ENCODE results near the gene UBXN2A.

UBXN2A gene

GRCh38 chr2:23900133-23900532 lies 40.1 kb upstream of the UBXN2A start:
- H3K4me3 ChIP-seq (ENCODE audit: low read depth, low read length), result no peak overlapping the region
- ChIA-PET CTCF (interaction anchor here (0.6 to 0.7 kb wide), 3 partner anchors 10 to 212 kb away, joined by 3 read pairs; no protein-coding TSS in a partner anchor), POLR2A (no interaction called here)
- H3K4me1 ChIP-seq (ENCODE audit: control insufficient read depth, insufficient read depth, low read length), result peaks cover 29% of the 10 kb centered on the region
- no peak for TF ChIP-seq ZNF148 (tag by site-specific recombination; IDR thresholded peaks at IDR 0.05; ENCODE audit: borderline replicate concordance)
- TF ChIP-seq ZNF354C (tag by site-specific recombination; IDR thresholded peaks at IDR 0.05; ENCODE audit: borderline replicate concordance, low read depth), result no peak
- TF ChIP-seq ZNF26 (tag by site-specific recombination; IDR thresholded peaks at IDR 0.05), result no peak
- TF ChIP-seq ZBTB49 (tag by site-specific recombination; IDR thresholded peaks at IDR 0.05; ENCODE audit: low read depth), result no peak
- TF ChIP-seq ZNF768 (tag by site-specific recombination; IDR thresholded peaks at IDR 0.05), result no peak
- TF ChIP-seq ZBTB44 (tag by site-specific recombination; IDR thresholded peaks at IDR 0.05), result no peak
- TF ChIP-seq ZNF501 (tag by site-specific recombination; IDR thresholded peaks at IDR 0.05), result no peak
- TF ChIP-seq SCRT2 (tag by site-specific recombination; IDR thresholded peaks at IDR 0.05), result no peak
- TF ChIP-seq ZNF791 (tag by site-specific recombination; IDR thresholded peaks at IDR 0.05), result no peak
- TF ChIP-seq MYNN (tag by site-specific recombination; IDR thresholded peaks at IDR 0.05; ENCODE audit: borderline replicate concordance), result no peak
- TF ChIP-seq ZNF48 (tag by site-specific recombination; IDR thresholded peaks at IDR 0.05), result no peak
- no peak for TF ChIP-seq ZBTB10 (tag by site-specific recombination; IDR thresholded peaks at IDR 0.05)
- TF ChIP-seq GFI1B (tag by site-specific recombination; IDR thresholded peaks at IDR 0.05), result no peak
- TF ChIP-seq MEIS1 (CRISPR knock-in tag; IDR thresholded peaks at IDR 0.05; ENCODE audit: borderline replicate concordance), result no peak
- no peak for TF ChIP-seq ZNF623 (tag by site-specific recombination; IDR thresholded peaks at IDR 0.05)
- no peak for TF ChIP-seq ZNF362 (tag by site-specific recombination; IDR thresholded peaks at IDR 0.05)
- H3K36me3 ChIP-seq (ENCODE audit: control insufficient read depth in 2 of 2, insufficient read depth in 1 of 2, low read length in 2 of 2), result no peaks in the 10 kb centered on the region
- no peaks in the 10 kb centered on the region for H3K9me3 ChIP-seq (ENCODE audit: control insufficient read depth, insufficient read depth, low read depth, low read length)
- H3K27ac ChIP-seq (ENCODE audit: extremely low read depth, low read depth, low read length), result no peak overlapping the region

Measured in HEK293 (cell line).